Calu3 (cell line): ENCODE measurements around the gene RAB9B. TPM values are rescaled to one million over a fixed set of nuclear protein-coding genes. Genes with fewer than 3 reads are reported as not detected.

Experiments
- BruUV-seq: library from RNA; stranded (reverse); fragments of 400-500 nt; replicated peaks from 2 replicates; lab custom pipeline; 2021; lab: Mats Ljungman, UMichigan
- CTCF ChIA-PET: fragments of 300-600 bp; sonication (Branson Sonifier 250); formaldehyde crosslinking; loops from one replicate; lab custom pipeline; 2022; ENCODE audit warnings: antibody characterized with exemption; lab: Charles Lee
- DNase-seq: peaks from one replicate; pipeline ENCODE4 v3.0.0; 2022
- H3K27ac Mint-ChIP-seq: one replicate; pipeline ENCODE4 v1.8.0; 2022; ENCODE audit warnings: mixed read lengths; ENCODE audit not compliant: unreplicated experiment
- H3K27me3 Mint-ChIP-seq: one replicate; pipeline ENCODE4 v1.8.0; 2022; ENCODE audit warnings: mixed read lengths; ENCODE audit not compliant: unreplicated experiment
- H3K36me3 Mint-ChIP-seq: one replicate; pipeline ENCODE4 v1.8.0; 2022; ENCODE audit warnings: mild to moderate bottlenecking, moderate library complexity, mixed read lengths; ENCODE audit not compliant: insufficient read depth, unreplicated experiment
- H3K4me1 Mint-ChIP-seq: one replicate; pipeline ENCODE4 v1.8.0; 2022; ENCODE audit warnings: mild to moderate bottlenecking, low read depth, mixed read lengths; ENCODE audit not compliant: unreplicated experiment
- H3K4me3 Mint-ChIP-seq: one replicate; pipeline ENCODE4 v1.8.0; 2022; ENCODE audit warnings: mild to moderate bottlenecking, low read depth, moderate library complexity, mixed read lengths; ENCODE audit not compliant: unreplicated experiment
- H3K9me3 Mint-ChIP-seq: one replicate; pipeline ENCODE4 v1.8.0; 2022; ENCODE audit warnings: low read depth, mixed read lengths; ENCODE audit not compliant: unreplicated experiment
- CTCF ChIP-seq: fragments of 200-600 bp; IDR thresholded peaks from one replicate; pipeline ENCODE4 v1.8.0; 2022; ENCODE audit warnings: antibody characterized with exemption; ENCODE audit not compliant: unreplicated experiment
- intact Hi-C: fragments of 100-400 bp; cut with micrococcal nuclease; formaldehyde crosslinking; loops from one replicate; pipeline ENCODE4 v1.10.0; 2022; ENCODE audit not compliant: unreplicated experiment
- total RNA-seq: library from RNA; stranded (reverse); gene quantifications from 2 replicates; pipeline ENCODE4 v1.2.3, GENCODE V29; 2022

Gene RAB9B
- total RNA-seq, 1 experiment from 2014 or later, result 1.5 TPM

DNA sequence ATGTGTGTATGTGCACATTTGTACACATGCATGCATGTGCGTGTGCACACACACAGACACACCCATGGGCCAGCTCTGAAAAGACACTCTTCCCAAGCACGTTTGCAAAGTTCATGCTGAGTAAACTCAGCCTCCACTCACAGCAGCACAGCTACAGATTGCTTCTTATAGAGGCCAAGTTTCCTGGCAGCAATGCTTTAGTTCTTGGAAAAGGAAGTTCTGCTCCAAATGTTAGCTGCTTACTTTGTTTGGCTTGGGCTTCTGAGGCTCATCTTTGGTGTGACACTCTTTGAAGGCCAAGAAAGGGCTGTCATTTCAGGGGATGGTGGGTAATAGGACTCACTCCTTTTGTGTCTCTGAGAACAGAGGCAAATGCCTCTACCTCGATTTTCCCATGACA, 48.9 kb downstream of the RAB9B start:
- no peaks in the 10 kb centered on the region for H3K9me3 Mint-ChIP-seq
- TF ChIP-seq CTCF, result no peak
- H3K36me3 Mint-ChIP-seq, result no peaks in the 10 kb centered on the region
- no peak for DNase-seq
- H3K27me3 Mint-ChIP-seq, result peaks cover 81% of the 10 kb centered on the region
- no peak overlapping the region for H3K27ac Mint-ChIP-seq
- no peak overlapping the region for H3K4me3 Mint-ChIP-seq
- BruUV-seq, result no TSS peak
- CTCF ChIA-PET, result no interaction called here
- no peaks in the 10 kb centered on the region for H3K4me1 Mint-ChIP-seq
- intact Hi-C loops, result no loop called here

GRCh38 chrX:103782640-103783039, 49.4 kb downstream of the RAB9B start:
- no TSS peak for BruUV-seq
- CTCF ChIA-PET, result no interaction called here
- intact Hi-C loops, result no loop called here
- no peak overlapping the region for H3K27ac Mint-ChIP-seq
- H3K27me3 Mint-ChIP-seq, result peaks cover 81% of the 10 kb centered on the region
- H3K4me3 Mint-ChIP-seq, result no peak overlapping the region
- no peak for DNase-seq
- no peaks in the 10 kb centered on the region for H3K9me3 Mint-ChIP-seq
- no peak for TF ChIP-seq CTCF
- H3K4me1 Mint-ChIP-seq, result no peaks in the 10 kb centered on the region
- no peaks in the 10 kb centered on the region for H3K36me3 Mint-ChIP-seq

DNA sequence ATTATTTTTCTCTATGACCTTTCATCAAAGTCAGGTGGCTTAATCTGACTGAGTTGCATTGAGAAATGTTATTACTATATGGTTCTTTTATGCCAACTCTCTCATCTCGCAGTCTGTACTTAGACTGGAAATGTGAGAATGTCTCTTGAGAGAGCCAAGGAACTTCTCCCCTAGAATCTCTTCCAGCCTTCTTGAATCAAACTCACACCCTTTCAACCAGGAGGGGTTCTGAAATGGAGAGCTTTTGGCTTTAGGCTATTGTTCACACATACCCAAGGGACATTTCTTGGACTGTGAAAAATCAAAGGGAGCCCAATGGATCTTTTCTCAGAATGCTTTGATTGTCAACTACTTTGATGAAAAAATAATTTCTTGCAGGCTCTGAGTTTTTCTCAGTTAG, 50.4 kb downstream of the RAB9B start:
- CTCF ChIA-PET, result no interaction called here
- no peak overlapping the region for H3K27ac Mint-ChIP-seq

DNA sequence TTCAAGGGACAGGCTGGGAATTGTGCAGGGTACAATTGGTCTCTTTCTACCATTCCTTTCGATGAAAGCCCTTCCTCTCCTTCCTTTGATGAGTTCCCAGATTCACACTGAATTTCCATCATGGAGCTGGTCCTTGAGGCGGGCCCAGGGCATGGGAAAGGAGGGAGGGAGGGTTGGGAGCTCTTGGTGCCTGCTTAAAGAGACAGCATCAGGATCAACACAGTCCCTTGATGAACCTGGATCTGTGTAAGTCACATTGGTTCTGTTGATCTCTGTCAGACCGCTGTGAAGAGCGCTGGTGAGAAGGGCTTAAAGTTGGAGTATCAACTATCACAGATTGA, 51.0 kb downstream of the RAB9B start:
- no peak for DNase-seq
- Mint-ChIP-seq H3K4me1 (no peaks in the 10 kb centered on the region), H3K4me3 (no peak overlapping the region), H3K36me3 (no peaks in the 10 kb centered on the region), H3K27ac (no peak overlapping the region), H3K9me3 (no peaks in the 10 kb centered on the region), H3K27me3 (peaks cover 81% of the 10 kb centered on the region)
- TF ChIP-seq CTCF, result no peak
- CTCF ChIA-PET, result interaction anchor here (0.6 kb wide), 1 partner anchor 12 kb away, joined by 3 read pairs; no protein-coding TSS in a partner anchor
- BruUV-seq, result no TSS peak
- intact Hi-C loops, result no loop called here

More for the DNA sequence above, 50.4 kb downstream of the RAB9B start:
- H3K4me1 Mint-ChIP-seq, result no peaks in the 10 kb centered on the region
- peaks cover 81% of the 10 kb centered on the region for H3K27me3 Mint-ChIP-seq
- intact Hi-C loops, result no loop called here
- DNase-seq, result no peak
- no peak for TF ChIP-seq CTCF
- H3K36me3 Mint-ChIP-seq, result no peaks in the 10 kb centered on the region
- no peak overlapping the region for H3K4me3 Mint-ChIP-seq
- no TSS peak for BruUV-seq
- no peaks in the 10 kb centered on the region for H3K9me3 Mint-ChIP-seq
